Measurements from ENCODE around the gene CD300A. TPM values are rescaled to one million over a fixed set of nuclear protein-coding genes. Genes with fewer than 3 reads are reported as not detected.

Gene CD300A
- total and polyA plus RNA-seq, 2 donors (not counting 3 experiments of a cell fraction or from before 2014, with no cell fraction given) = not detected

- FAIRE-seq (no peak), DNase-seq (ENCODE audit: low read depth, low spot score) (no peak)
- H4K20me1 ChIP-seq (replicated peaks; ENCODE audit: control insufficient read depth, extremely low read depth, insufficient read depth, low read length) = no peaks in the 10 kb centered on the region
- no peaks in the 10 kb centered on the region for H3K27me3 ChIP-seq (ENCODE audit: control insufficient read depth in 2 of 2, insufficient read depth in 2 of 2, low read length in 2 of 2)
- H3K9ac ChIP-seq (replicated peaks; ENCODE audit: extremely low read depth, insufficient read depth, low read length) = no peak overlapping the region
- H3K4me3 ChIP-seq (replicated peaks in 1 of 3; ENCODE audit: insufficient read depth in 1 of 3, low read depth in 1 of 3, low read length in 3 of 3) = no peak overlapping the region
- no peaks in the 10 kb centered on the region for H3K9me1 ChIP-seq (replicated peaks; ENCODE audit: control insufficient read depth, extremely low read depth, insufficient read depth, low read length)
- dilution Hi-C loops (cut with MboI; ENCODE audit: extremely low pct_ligation_motif_present, low sequenced_read_pairs) = no loop called here
- intact Hi-C loops (cut with micrococcal nuclease) = no loop called here
- BruUV-seq (replicated peaks) = no TSS peak
- H3K36me3 ChIP-seq (ENCODE audit: control insufficient read depth in 2 of 2, extremely low read depth in 1 of 2, insufficient read depth in 2 of 2, low read length in 2 of 2) = no peaks in the 10 kb centered on the region
- H2AFZ ChIP-seq (ENCODE audit: low read depth, low read length) = no peak overlapping the region
- no peak for TF ChIP-seq EZH2 (IDR thresholded peaks at IDR 0.05; ENCODE audit: borderline replicate concordance, low read depth, low read length, severe bottlenecking)
- TF ChIP-seq CTCF (IDR thresholded peaks at IDR 0.05; ENCODE audit: extremely low read depth in 1 of 2, insufficient read depth in 1 of 2, low read depth in 1 of 2, low read length in 2 of 2) = no peak
- no peak for TF ChIP-seq POLR2A (IDR thresholded peaks at IDR 0.05; ENCODE audit: low read depth, low read length)
- TF ChIP-seq FOS (IDR thresholded peaks at IDR 0.05; ENCODE audit: borderline replicate concordance, insufficient read depth, low read length) = no peak
- no peak for TF ChIP-seq JUN (IDR thresholded peaks at IDR 0.05; ENCODE audit: borderline replicate concordance, insufficient read depth, insufficient read length, low read depth)
- no peak for TF ChIP-seq POLR2AphosphoS5 (IDR thresholded peaks at IDR 0.05; ENCODE audit: insufficient read depth, low read depth, low read length)
- TF ChIP-seq MYC (IDR thresholded peaks at IDR 0.05; ENCODE audit: low read depth, low read length) = no peak
- TF ChIP-seq MAX (IDR thresholded peaks at IDR 0.05; ENCODE audit: insufficient read depth, insufficient read length) = no peak
- no peak for TF ChIP-seq GATA2 (IDR thresholded peaks at IDR 0.05; ENCODE audit: insufficient read depth, insufficient read length, low read depth, low read length)
- H3K4me1 ChIP-seq (ENCODE audit: control insufficient read depth, extremely low read depth, insufficient read depth, low read length) = no peaks in the 10 kb centered on the region
- peaks cover 2% of the 10 kb centered on the region for H3K9me3 ChIP-seq (replicated peaks; ENCODE audit: control insufficient read depth, insufficient read depth, low read length)
- no peak overlapping the region for H3K4me2 ChIP-seq (ENCODE audit: insufficient read depth, low read length)
- ChIA-PET CTCF (no interaction called here), POLR2A (no interaction called here)
- no peaks in the 10 kb centered on the region for H3K79me2 ChIP-seq (ENCODE audit: control insufficient read depth, insufficient read depth, low read length)
- H3K27ac ChIP-seq (ENCODE audit: insufficient read depth, low read depth, low read length) = no peak overlapping the region
Observed at GRCh38 chr17:74524653-74525464, 58.4 kb downstream of the CD300A start.

All from endothelial cell of umbilical vein (primary cell).